Activated T-cell treated with anti-CD3 and anti-CD28 coated beads, Interleukin-2, amount 50 U/mL, for 24 hours (primary cell): ENCODE results near the gene FIBCD1.
A peak's percentile ranks its signal among the peaks of the same experiment; 100 is the strongest.

ENCODE experiments used
- DNase-seq: peaks from one replicate; pipeline ENCODE4 v3.0.0-alpha.2; 2020
- H3K27ac Mint-ChIP-seq: 2 replicates; pipeline ENCODE4 v1.8.0; 2020; ENCODE audit warnings: mild to moderate bottlenecking, mixed read lengths
- H3K27me3 Mint-ChIP-seq: 2 replicates; pipeline ENCODE4 v1.8.0; 2020; ENCODE audit warnings: mixed read lengths
- H3K36me3 Mint-ChIP-seq: 2 replicates; pipeline ENCODE4 v1.8.0; 2020; ENCODE audit warnings: low read depth, mixed read lengths
- H3K4me1 Mint-ChIP-seq: 2 replicates; pipeline ENCODE4 v1.8.0; 2020; ENCODE audit warnings: low read depth, mixed read lengths
- H3K4me3 Mint-ChIP-seq: 2 replicates; pipeline ENCODE4 v1.8.0; 2020; ENCODE audit warnings: mild to moderate bottlenecking, moderate library complexity, mixed read lengths
- H3K9me3 Mint-ChIP-seq: 2 replicates; pipeline ENCODE4 v1.8.0; 2020; ENCODE audit warnings: mixed read lengths

Gene FIBCD1

DNA sequence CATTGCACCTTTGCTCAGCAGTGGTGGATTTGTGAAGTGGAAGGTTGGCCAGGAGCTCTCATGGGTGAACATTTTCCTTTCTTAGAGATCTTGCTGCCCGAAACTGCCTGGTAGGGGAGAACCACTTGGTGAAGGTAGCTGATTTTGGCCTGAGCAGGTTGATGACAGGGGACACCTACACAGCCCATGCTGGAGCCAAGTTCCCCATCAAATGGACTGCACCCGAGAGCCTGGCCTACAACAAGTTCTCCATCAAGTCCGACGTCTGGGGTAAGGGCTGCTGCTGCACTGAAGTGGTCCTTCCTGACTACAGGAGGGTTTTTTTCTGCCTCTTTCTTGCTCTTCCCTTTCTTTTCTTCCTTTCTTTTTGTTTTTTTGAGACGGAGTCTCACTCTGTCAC is 64.3 kb downstream of the FIBCD1 start:
- no peaks in the 10 kb centered on the region for H3K4me1 Mint-ChIP-seq
- no peaks in the 10 kb centered on the region for H3K27me3 Mint-ChIP-seq
- H3K9me3 Mint-ChIP-seq, result no peaks in the 10 kb centered on the region
- H3K36me3 Mint-ChIP-seq, result peaks cover 83% of the 10 kb centered on the region
- no peak overlapping the region for H3K27ac Mint-ChIP-seq
- no peak overlapping the region for H3K4me3 Mint-ChIP-seq
- no peak for DNase-seq

DNA sequence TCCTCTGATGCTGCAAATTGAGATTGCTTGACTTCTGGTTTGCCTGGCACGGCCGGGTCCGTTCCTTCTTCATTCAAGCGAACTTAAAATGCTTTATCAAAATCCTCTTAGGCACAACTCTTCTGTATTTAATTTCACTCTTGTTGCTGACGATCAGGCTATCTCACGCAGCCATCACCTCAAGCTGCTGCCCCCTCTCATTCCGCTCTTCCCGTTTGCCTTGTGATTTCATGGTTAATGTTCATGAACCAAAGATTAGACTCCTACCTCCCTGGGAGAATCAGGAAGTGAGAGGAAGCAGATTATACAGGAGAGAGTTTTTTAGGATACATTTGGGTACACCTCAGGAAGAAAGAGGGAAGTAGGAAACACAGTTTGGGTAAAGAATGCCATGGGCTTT is 65.1 kb downstream of the FIBCD1 start:
- Mint-ChIP-seq H3K9me3 (no peaks in the 10 kb centered on the region), H3K27ac (no peak overlapping the region), H3K4me3 (no peak overlapping the region), H3K4me1 (no peaks in the 10 kb centered on the region), H3K27me3 (no peaks in the 10 kb centered on the region), H3K36me3 (peaks cover 77% of the 10 kb centered on the region)
- no peak for DNase-seq

DNA sequence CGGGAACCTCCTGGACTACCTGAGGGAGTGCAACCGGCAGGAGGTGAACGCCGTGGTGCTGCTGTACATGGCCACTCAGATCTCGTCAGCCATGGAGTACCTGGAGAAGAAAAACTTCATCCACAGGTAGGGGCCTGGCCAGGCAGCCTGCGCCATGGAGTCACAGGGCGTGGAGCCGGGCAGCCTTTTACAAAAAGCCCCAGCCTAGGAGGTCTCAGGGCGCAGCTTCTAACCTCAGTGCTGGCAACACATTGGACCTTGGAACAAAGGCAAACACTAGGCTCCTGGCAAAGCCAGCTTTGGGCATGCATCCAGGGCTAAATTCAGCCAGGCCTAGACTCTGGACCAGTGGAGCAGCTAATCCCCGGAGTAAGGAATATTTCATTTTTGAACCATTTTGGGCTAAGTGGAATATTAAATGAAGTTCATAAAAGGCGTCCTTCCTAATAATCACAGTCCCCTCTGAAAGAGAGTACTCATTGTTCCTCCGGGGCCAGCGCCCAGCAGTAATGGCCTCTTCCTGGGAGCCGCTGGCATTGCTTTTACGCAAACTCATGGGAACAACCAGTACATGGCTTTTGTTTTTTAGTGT is 66.0 kb downstream of the FIBCD1 start:
- Mint-ChIP-seq H3K27me3 (no peaks in the 10 kb centered on the region), H3K36me3 (peaks cover 68% of the 10 kb centered on the region), H3K27ac (no peak overlapping the region), H3K4me3 (no peak overlapping the region), H3K4me1 (no peaks in the 10 kb centered on the region), H3K9me3 (no peaks in the 10 kb centered on the region)
- no peak for DNase-seq

DNA sequence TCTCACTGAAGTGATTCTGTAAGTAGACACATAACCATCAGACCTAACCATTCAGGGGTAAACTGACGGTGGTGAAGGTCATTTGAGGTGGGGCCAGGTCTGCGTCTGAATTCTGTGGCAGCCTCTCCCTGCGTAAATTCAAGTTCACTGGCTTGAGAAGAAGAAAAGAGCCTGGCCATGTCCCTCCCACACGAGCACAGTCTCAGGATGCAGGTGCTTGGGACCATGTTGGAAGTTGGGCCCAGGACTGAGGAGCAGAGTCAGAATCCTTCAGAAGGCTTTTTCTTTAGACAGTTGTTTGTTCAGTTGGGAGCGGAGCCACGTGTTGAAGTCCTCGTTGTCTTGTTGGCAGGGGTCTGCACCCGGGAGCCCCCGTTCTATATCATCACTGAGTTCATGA is 66.5 kb downstream of the FIBCD1 start:
- Mint-ChIP-seq H3K27ac (no peak overlapping the region), H3K4me3 (no peak overlapping the region), H3K36me3 (peaks cover 66% of the 10 kb centered on the region), H3K9me3 (no peaks in the 10 kb centered on the region), H3K4me1 (no peaks in the 10 kb centered on the region), H3K27me3 (no peaks in the 10 kb centered on the region)
- DNase-seq, result no peak

DNA sequence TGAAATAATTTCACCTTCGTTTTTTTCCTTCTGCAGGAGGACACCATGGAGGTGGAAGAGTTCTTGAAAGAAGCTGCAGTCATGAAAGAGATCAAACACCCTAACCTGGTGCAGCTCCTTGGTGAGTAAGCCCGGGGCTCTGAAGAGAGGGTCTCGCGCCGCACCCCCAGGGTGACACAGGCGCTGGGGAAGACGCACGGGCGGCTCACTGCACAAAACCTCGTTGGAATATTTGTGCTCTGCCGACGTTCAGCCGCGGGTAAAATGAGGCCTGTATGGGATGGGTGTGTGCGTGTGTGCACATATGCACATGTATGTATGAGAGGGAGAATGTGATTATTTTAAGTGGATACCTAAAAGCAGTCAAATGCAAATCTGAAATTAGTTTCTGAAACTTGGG is 67.0 kb downstream of the FIBCD1 start:
- Mint-ChIP-seq H3K27ac (no peak overlapping the region), H3K4me3 (no peak overlapping the region), H3K27me3 (no peaks in the 10 kb centered on the region), H3K36me3 (peaks cover 66% of the 10 kb centered on the region), H3K4me1 (no peaks in the 10 kb centered on the region), H3K9me3 (no peaks in the 10 kb centered on the region)
- DNase-seq, result no peak

DNA sequence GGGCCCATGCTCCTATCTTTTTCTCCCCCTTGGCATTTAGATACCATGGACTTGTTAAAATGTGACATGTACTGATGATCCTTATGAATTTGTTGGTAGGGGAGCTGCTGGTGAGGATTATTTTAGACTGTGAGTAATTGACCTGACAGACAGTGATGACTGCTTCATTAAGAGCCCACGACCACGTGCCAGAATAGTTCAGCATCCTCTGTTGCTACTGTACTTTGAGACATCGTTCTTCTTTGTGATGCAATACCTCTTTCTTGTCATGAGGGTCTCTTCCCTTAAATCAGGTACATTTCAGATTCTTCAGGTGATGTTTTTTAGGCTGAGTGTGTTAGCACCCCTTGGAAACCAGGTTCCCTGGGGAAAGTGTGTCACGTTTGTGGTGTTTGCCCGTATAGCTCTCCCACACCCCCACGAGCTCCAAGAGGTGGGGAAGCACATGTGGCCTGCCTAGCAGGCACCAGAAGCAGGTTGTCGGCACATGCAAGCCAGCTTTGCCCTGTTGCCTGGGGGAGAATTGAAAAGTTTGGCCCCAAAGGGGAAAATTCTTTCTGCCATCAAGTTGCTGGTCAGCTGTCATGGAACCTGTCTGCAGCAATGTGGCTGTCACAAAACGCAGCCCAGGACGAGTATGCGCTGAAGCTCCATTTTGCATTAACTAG is 67.5 kb downstream of the FIBCD1 start:
- Mint-ChIP-seq H3K9me3 (no peaks in the 10 kb centered on the region), H3K4me1 (no peaks in the 10 kb centered on the region), H3K4me3 (no peak overlapping the region), H3K27me3 (no peaks in the 10 kb centered on the region), H3K36me3 (peaks cover 64% of the 10 kb centered on the region), H3K27ac (no peak overlapping the region)
- DNase-seq, result no peak

DNA sequence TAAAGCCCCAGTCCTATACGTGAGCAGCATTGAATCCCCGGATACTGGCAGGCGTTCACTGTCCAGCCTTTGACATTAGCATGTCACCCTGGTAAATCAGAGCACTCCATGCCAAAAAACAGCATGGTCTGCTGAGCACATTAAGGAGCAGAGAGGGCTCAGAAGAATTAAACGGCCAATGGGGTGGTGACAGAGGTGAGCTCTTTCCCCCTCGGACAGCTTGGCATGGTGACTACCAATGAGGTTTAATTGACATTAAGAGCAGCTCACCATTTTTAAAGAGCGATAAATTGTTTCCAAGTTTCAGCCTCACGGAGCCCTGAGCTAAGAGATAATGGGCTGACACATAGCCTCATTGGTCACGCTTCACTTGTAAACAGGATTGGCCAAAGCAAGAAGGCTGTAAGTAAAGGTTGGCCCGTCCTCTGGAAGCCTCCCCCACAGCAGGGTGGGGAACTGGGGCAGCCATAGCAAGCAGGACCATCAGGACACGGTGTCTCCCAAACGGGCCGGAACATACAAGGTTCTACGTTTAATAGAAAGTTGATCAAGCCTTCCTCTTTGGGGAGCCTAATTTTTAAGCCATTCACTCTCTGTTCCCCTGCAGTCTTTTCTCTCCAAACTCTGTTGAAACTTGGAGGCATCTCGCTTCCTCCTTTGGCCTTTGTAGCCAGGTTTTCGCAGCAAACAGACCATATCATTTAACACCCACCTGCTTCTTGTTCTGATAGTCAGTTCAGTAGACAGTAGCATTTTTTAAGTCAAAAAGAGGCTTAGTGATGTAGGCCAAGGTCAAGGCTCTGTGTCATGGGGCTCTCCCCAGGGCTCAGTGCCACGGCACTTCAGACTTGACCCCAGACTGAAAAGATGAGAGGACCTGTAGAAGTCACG is 68.3 kb downstream of the FIBCD1 start:
- peaks cover 2% of the 10 kb centered on the region for H3K4me1 Mint-ChIP-seq
- H3K4me3 Mint-ChIP-seq, result no peak overlapping the region
- no peaks in the 10 kb centered on the region for H3K27me3 Mint-ChIP-seq
- H3K36me3 Mint-ChIP-seq, result peaks cover 63% of the 10 kb centered on the region
- no peak overlapping the region for H3K27ac Mint-ChIP-seq
- no peak for DNase-seq
- no peaks in the 10 kb centered on the region for H3K9me3 Mint-ChIP-seq

DNA sequence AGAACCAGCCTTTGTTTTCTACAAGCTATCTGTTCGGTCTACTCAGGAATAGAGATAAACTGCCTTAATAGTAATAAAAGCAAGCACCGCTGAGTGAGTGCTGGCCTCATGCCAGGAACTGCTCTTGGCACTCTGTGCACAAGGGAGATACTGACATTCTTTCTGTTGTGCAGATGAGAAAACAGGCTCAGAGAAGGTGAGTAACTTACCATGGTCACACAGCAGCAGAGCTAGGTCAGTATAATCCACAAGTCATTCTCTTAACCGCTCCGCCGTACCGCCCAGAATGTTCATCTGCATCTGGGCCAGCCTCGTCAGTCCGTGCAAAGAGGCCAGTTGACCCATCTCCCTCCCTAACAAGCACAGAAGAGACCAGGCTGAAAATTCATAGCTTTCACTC is 69.8 kb downstream of the FIBCD1 start:
- Mint-ChIP-seq H3K27me3 (no peaks in the 10 kb centered on the region), H3K9me3 (no peaks in the 10 kb centered on the region), H3K4me3 (no peak overlapping the region), H3K27ac (no peak overlapping the region), H3K36me3 (peaks cover 59% of the 10 kb centered on the region), H3K4me1 (peaks cover 2% of the 10 kb centered on the region)
- no peak for DNase-seq

DNA sequence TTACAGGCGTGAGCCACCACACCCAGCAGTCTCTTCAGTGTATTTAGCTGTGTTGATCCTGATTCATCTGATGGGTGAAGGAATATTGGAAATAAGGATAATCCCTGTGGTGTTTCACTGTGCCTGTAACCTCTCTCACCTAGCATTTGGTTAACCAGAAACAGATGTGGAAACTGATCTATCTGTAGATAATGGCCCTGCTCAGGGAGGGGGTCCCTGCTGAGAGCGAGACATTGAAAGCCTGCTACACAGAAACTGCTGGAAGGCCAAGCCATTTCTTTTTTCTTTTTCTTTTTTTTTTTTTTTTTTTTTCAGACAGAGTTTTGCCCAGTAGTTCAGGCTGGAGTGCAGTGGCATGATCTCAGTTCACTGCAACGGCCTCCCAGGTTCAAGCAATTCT is 70.8 kb downstream of the FIBCD1 start:
- DNase-seq, result no peak
- peaks cover 55% of the 10 kb centered on the region for H3K36me3 Mint-ChIP-seq
- H3K4me3 Mint-ChIP-seq, result no peak overlapping the region
- no peaks in the 10 kb centered on the region for H3K27me3 Mint-ChIP-seq
- H3K4me1 Mint-ChIP-seq, result peaks cover 2% of the 10 kb centered on the region
- H3K27ac Mint-ChIP-seq, result no peak overlapping the region
- H3K9me3 Mint-ChIP-seq, result no peaks in the 10 kb centered on the region

DNA sequence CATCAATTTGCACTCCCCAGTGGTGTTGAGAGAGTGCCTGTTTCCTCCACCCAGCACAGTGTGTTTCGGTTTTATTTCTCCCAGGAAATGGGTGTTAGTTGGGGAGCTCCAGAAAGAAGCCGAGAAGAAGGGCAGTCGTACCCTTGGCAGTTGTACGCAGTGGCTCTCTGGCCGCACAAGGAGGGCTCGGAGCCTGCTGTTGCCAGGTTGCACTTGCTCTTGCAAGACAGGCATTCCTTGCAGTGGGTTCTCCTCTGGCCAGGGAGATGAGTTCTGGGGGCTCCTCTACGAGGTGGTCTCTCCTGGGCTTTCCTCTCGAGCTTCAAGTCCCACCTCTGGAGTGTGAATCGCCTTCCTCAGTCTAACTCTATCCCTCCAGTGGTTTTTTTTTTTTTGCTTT is 71.5 kb downstream of the FIBCD1 start:
- Mint-ChIP-seq H3K9me3 (no peaks in the 10 kb centered on the region), H3K27me3 (no peaks in the 10 kb centered on the region), H3K27ac (no peak overlapping the region), H3K36me3 (peaks cover 55% of the 10 kb centered on the region), H3K4me1 (peaks cover 2% of the 10 kb centered on the region), H3K4me3 (no peak overlapping the region)
- no peak for DNase-seq

DNA sequence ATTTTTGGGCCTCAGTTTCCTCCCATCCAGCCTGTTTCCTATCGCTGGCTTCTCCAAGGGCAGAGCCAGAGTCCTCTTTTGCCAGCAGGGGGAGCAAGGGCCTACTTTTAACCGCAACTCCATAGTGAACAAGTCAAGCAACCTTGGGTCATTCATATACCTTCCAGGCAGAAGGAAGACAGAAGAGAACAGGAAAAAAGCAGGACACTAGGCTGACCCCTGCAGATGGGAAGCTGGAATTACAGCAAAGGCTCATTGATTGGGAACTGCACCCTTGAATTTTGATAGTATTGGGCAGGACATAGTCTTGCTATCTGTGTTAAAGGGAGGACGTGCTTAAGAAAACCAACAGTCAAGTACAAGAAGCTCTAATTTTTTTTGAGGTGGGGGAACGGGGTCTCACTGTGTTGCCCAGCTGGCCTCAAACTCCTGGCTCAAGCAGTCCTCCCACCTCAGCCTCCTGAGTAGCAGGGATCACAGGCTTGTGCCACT is 72.5 kb downstream of the FIBCD1 start:
- H3K9me3 Mint-ChIP-seq, result no peaks in the 10 kb centered on the region
- H3K4me3 Mint-ChIP-seq, result no peak overlapping the region
- peaks cover 51% of the 10 kb centered on the region for H3K36me3 Mint-ChIP-seq
- peak; percentile 64 for DNase-seq
- no peak overlapping the region for H3K27ac Mint-ChIP-seq
- H3K27me3 Mint-ChIP-seq, result no peaks in the 10 kb centered on the region
- peaks cover 2% of the 10 kb centered on the region for H3K4me1 Mint-ChIP-seq

DNA sequence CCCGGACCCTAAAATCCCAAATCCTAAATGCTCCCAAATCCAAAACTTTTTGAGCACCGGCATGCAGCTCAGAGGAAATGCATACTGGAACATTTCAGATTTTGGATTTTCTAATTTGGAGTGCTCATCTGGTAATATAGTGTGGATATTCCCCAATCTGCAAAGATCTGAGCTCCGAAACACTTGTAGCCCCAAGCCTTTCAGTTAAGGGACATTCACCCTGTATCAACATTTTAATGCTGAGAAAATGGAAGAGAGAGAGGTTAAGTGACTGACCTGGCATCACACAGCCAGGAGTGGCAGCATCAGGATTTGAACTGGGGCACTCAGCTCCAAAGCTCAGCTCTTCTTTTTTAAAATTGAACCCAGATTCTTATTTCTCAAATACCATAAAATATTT is 73.1 kb downstream of the FIBCD1 start:
- no peak overlapping the region for H3K27ac Mint-ChIP-seq
- no peaks in the 10 kb centered on the region for H3K27me3 Mint-ChIP-seq
- peaks cover 2% of the 10 kb centered on the region for H3K4me1 Mint-ChIP-seq
- H3K36me3 Mint-ChIP-seq, result peaks cover 46% of the 10 kb centered on the region
- no peak for DNase-seq
- H3K9me3 Mint-ChIP-seq, result no peaks in the 10 kb centered on the region
- H3K4me3 Mint-ChIP-seq, result no peak overlapping the region

DNA sequence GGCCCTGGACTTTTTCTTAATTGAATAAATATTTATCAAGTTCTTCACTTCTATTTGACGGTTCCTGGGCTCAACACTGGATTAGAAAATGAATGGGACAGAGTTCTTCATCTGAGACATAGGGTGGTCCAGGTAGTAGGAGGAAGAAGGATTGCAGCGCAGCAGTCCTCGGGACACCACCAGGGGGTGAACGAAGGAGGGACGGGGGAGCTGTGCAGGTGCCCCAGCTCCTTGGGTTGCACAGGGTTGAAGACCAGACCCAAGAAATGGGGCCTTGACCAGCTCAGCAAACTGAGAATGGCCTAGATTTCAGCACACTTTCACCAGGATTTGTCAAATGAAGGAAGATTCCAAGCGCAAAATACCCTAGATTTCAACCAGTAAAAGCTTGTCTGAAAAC is 74.5 kb downstream of the FIBCD1 start:
- no peaks in the 10 kb centered on the region for H3K9me3 Mint-ChIP-seq
- H3K4me1 Mint-ChIP-seq, result peaks cover 2% of the 10 kb centered on the region
- H3K27ac Mint-ChIP-seq, result no peak overlapping the region
- DNase-seq, result no peak
- no peaks in the 10 kb centered on the region for H3K27me3 Mint-ChIP-seq
- H3K36me3 Mint-ChIP-seq, result peaks cover 52% of the 10 kb centered on the region
- H3K4me3 Mint-ChIP-seq, result no peak overlapping the region

DNA sequence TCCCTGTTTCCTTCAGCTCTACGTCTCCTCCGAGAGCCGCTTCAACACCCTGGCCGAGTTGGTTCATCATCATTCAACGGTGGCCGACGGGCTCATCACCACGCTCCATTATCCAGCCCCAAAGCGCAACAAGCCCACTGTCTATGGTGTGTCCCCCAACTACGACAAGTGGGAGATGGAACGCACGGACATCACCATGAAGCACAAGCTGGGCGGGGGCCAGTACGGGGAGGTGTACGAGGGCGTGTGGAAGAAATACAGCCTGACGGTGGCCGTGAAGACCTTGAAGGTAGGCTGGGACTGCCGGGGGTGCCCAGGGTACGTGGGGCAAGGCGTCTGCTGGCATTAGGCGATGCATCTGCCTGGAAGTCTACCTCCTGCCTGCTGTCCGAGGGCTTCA is 76.3 kb downstream of the FIBCD1 start:
- H3K4me1 Mint-ChIP-seq, result peaks cover 2% of the 10 kb centered on the region
- no peak overlapping the region for H3K4me3 Mint-ChIP-seq
- H3K27me3 Mint-ChIP-seq, result no peaks in the 10 kb centered on the region
- H3K36me3 Mint-ChIP-seq, result peaks cover 63% of the 10 kb centered on the region
- no peak overlapping the region for H3K27ac Mint-ChIP-seq
- no peak for DNase-seq
- H3K9me3 Mint-ChIP-seq, result no peaks in the 10 kb centered on the region

DNA sequence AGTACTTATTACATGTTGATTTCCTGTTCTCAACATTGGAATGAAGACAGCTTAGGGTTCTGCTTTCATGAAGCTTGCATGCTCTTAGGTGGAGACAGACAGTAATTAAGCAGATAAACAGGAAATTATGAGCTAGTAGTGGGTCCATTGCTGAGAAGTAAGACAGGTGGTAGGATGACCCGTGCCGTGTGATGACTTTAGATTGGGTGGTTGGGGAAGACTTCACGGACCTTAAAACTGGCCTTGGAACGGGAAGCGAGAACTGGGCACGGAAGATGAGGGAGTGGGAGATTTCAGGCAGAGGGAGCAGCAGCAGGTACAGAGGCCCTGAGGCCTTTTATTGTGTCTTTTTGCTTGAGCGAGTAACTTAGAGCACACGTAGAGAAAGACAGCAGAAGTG is 76.8 kb downstream of the FIBCD1 start:
- Mint-ChIP-seq H3K4me1 (peaks cover 2% of the 10 kb centered on the region), H3K4me3 (no peak overlapping the region), H3K27ac (no peak overlapping the region), H3K9me3 (no peaks in the 10 kb centered on the region), H3K36me3 (peaks cover 62% of the 10 kb centered on the region), H3K27me3 (no peaks in the 10 kb centered on the region)
- DNase-seq, result no peak
